ENCODE results near the gene PDZD4. TPM values are rescaled to one million over a fixed set of nuclear protein-coding genes. Genes with fewer than 3 reads are reported as not detected.

The PDZD4 gene
- total and polyA plus RNA-seq, 2 of the 4 experiments (the other 2 are of a cell fraction): under 0.01 to 0.38 TPM

GRCh38 chrX:153774576-153775292 lies 55.6 kb downstream of the PDZD4 start (continued):
- TF ChIP-seq MAZ (IDR thresholded peaks at IDR 0.05; ENCODE audit: borderline replicate concordance, low read depth, low read length): no peak
- no peak for TF ChIP-seq MAFK (IDR thresholded peaks at IDR 0.05; ENCODE audit: low read depth, low read length)

DNA sequence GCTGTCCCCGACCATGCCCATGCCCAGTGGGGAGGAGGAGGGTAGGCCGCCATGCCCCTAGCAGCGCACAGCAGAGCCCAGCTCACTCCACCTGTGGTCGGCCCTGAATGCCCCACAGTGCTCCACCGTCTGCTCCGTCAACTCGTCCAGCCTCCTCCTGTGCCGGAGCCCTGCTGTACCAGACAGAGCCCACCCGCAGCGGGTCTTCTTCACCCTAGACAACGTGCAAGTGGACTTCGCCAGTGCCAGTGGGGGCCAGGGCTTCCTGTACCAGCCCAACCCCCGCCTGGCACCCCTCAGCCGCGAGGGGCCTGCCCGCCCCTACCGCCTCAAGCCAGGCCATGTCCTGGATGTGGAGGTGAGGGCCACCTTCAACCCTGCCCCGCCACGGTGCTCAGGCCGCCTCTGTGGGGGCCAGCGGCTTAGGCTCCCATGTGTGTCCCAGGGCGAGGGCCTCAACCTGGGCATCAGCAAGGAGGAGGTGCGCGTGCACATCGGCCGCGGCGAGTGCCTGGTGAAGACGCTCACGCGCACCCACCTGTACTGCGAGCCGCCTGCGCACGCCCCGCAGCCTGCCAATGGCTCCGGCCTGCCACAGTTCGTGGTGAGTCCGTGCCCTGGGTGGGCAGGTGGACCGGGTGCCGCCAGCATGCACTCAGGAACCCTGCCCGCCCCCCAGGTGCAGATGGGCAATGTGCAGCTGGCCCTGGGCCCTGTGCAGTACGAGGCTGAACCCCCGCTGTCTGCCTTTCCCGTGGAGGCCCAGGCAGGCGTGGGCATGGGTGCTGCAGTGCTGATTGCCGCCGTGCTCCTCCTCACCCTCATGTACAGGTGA lies 56.4 kb downstream of the PDZD4 start:
- CTCF ChIA-PET: no interaction called here
- POLR2A ChIA-PET (ENCODE audit: unreplicated experiment): no interaction called here
- TF ChIP-seq RCOR1 (IDR thresholded peaks at IDR 0.05; ENCODE audit: insufficient replicate concordance, low read length): no peak
- TF ChIP-seq BHLHE40 (IDR thresholded peaks at IDR 0.05; ENCODE audit: low read depth, low read length): no peak
- no peak for TF ChIP-seq SMC3 (IDR thresholded peaks at IDR 0.05; ENCODE audit: low read depth, low read length)
- no peak for TF ChIP-seq NFE2L2 (IDR thresholded peaks at IDR 0.05; ENCODE audit: low read depth, low read length)
- TF ChIP-seq, protein P1, sequence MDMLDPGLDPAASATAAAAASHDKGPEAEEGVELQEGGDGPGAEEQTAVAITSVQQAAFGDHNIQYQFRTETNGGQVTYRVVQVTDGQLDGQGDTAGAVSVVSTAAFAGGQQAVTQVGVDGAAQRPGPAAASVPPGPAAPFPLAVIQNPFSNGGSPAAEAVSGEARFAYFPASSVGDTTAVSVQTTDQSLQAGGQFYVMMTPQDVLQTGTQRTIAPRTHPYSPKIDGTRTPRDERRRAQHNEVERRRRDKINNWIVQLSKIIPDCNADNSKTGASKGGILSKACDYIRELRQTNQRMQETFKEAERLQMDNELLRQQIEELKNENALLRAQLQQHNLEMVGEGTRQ (IDR thresholded peaks at IDR 0.05; ENCODE audit: low read depth, low read length): no peak
- TF ChIP-seq RFX5 (IDR thresholded peaks at IDR 0.05; ENCODE audit: low read depth, low read length): no peak
- TF ChIP-seq, protein P2, sequence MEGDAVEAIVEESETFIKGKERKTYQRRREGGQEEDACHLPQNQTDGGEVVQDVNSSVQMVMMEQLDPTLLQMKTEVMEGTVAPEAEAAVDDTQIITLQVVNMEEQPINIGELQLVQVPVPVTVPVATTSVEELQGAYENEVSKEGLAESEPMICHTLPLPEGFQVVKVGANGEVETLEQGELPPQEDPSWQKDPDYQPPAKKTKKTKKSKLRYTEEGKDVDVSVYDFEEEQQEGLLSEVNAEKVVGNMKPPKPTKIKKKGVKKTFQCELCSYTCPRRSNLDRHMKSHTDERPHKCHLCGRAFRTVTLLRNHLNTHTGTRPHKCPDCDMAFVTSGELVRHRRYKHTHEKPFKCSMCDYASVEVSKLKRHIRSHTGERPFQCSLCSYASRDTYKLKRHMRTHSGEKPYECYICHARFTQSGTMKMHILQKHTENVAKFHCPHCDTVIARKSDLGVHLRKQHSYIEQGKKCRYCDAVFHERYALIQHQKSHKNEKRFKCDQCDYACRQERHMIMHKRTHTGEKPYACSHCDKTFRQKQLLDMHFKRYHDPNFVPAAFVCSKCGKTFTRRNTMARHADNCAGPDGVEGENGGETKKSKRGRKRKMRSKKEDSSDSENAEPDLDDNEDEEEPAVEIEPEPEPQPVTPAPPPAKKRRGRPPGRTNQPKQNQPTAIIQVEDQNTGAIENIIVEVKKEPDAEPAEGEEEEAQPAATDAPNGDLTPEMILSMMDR (conservative IDR thresholded peaks at IDR 0.05; ENCODE audit: low read depth, low read length): no peak
- TF ChIP-seq POLR2A (IDR thresholded peaks at IDR 0.05; ENCODE audit: low read depth, low read length): no peak
- no peak for TF ChIP-seq ELK1 (IDR thresholded peaks at IDR 0.05; ENCODE audit: borderline replicate concordance, low read depth, low read length)
- no peak for TF ChIP-seq MAFK (IDR thresholded peaks at IDR 0.05; ENCODE audit: low read depth, low read length)

More for the DNA sequence above, 56.4 kb downstream of the PDZD4 start:
- DNase-seq: no peak
- Histone ChIP-seq H3K4ac (ENCODE audit: low read depth, low read length) (no peak overlapping the region), H3K18ac (ENCODE audit: low read depth, low read length) (no peak overlapping the region), H3K23ac (ENCODE audit: low read depth, low read length) (no peak overlapping the region), H2BK120ac (ENCODE audit: low read depth, low read length) (no peak overlapping the region), H2AFZ (replicated peaks; ENCODE audit: low read length, poor library complexity) (no peak overlapping the region), H3K9ac (ENCODE audit: low read depth, low read length) (no peak overlapping the region), H3K4me2 (ENCODE audit: low read depth, low read length) (no peak overlapping the region), H2AK5ac (ENCODE audit: low read depth, low read length) (no peak overlapping the region), H3K27me3 (ENCODE audit: control insufficient read depth, insufficient read depth, low read length) (no peaks in the 10 kb centered on the region), H4K5ac (ENCODE audit: low read depth, low read length) (no peak overlapping the region), H4K20me1 (ENCODE audit: insufficient read depth, low read length) (no peaks in the 10 kb centered on the region), H3K36me3 (ENCODE audit: control insufficient read depth, insufficient read depth, low read length) (peaks cover 4% of the 10 kb centered on the region; the same call in 1 of the 2 replicates), H2BK20ac (ENCODE audit: low read depth, low read length) (no peak overlapping the region), H3K79me1 (ENCODE audit: low read depth in 1 of 2, low read length in 2 of 2) (no peaks in the 10 kb centered on the region), H3K27ac (ENCODE audit: insufficient read depth, low read length) (no peak overlapping the region), H3K4me3 (ENCODE audit: insufficient read depth, low read depth, low read length) (no peak overlapping the region), H3K14ac (replicated peaks; ENCODE audit: low read depth, low read length) (no peak overlapping the region), H3K9me3 (ENCODE audit: control insufficient read depth, insufficient read depth, low read length) (no peaks in the 10 kb centered on the region; the same call in 1 of the 2 replicates), H4K91ac (ENCODE audit: insufficient read depth, low read depth, low read length) (no peak overlapping the region), H4K8ac (ENCODE audit: low read depth in 2 of 2, low read length in 2 of 2) (no peak overlapping the region), H2BK5ac (ENCODE audit: low read depth, low read length, poor library complexity, severe bottlenecking) (no peak overlapping the region), H2BK15ac (ENCODE audit: low read depth, low read length) (no peak overlapping the region), H2AK9ac (replicated peaks; ENCODE audit: low read depth, low read length, poor library complexity) (no peak overlapping the region), H3K9me1 (ENCODE audit: insufficient read depth, low read length) (no peaks in the 10 kb centered on the region), H3K56ac (ENCODE audit: extremely low read depth, insufficient read depth, low read length) (no peak overlapping the region), H3K4me1 (ENCODE audit: control insufficient read depth, insufficient read depth, low read length) (no peaks in the 10 kb centered on the region)
- no peak for ATAC-seq (ENCODE audit: low read depth)
- in situ Hi-C loops (cut with MboI; ENCODE audit: low sequenced_read_pairs) (no loop called here), intact Hi-C loops (cut with micrococcal nuclease) (no loop called here), dilution Hi-C loops (cut with HindIII; ENCODE audit: low sequenced_read_pairs, unreplicated experiment) (no loop called here)
- BruUV-seq (replicated peaks): TSS peak; percentile 38
- WGBS, 2 experiments (ENCODE audit: extremely low coverage in 2 of 2, insufficient read length in 1 of 2): 99% methylated on average over 24 of the region's 48 CpGs; no CpG with 5 or more reads in 1 of the 2 experiments

All from IMR-90 (cell line).